Esophagus (tissue), 2 donors: ENCODE results near the gene TUBB2B. TPM values are rescaled to one million over a fixed set of nuclear protein-coding genes. Genes with fewer than 3 reads are reported as not detected.

ENCODE experiments used
- H3K27ac ChIP-seq, 2 donors: one replicate each; pipeline ENCODE4 v1.5.1; 2013; ENCODE audit warnings: low read depth in 2 of 2, mild to moderate bottlenecking in 2 of 2, inconsistent platforms in 1 of 2, low read length in 1 of 2, moderate library complexity in 1 of 2
- H3K27me3 ChIP-seq, 2 donors: one replicate each; pipeline ENCODE4 v1.6.1; 2013; ENCODE audit warnings: low read length in 2 of 2, control low read depth in 1 of 2, mild to moderate bottlenecking in 1 of 2; ENCODE audit not compliant: insufficient read depth in 2 of 2, control insufficient read depth in 1 of 2
- H3K36me3 ChIP-seq, 2 donors: one replicate each; pipeline ENCODE4 v1.6.1; 2013; ENCODE audit warnings: low read length in 1 of 2; ENCODE audit not compliant: control insufficient read depth in 2 of 2, insufficient read depth in 2 of 2
- H3K4me1 ChIP-seq, 2 donors: one replicate each; pipeline ENCODE4 v1.6.1; 2013; ENCODE audit warnings: low read length in 1 of 2; ENCODE audit not compliant: control insufficient read depth in 2 of 2, insufficient read depth in 2 of 2
- H3K4me3 ChIP-seq, 2 donors: one replicate each; pipeline ENCODE4 v1.5.1; 2013; ENCODE audit warnings: low read length in 2 of 2, mild to moderate bottlenecking in 2 of 2, low read depth in 1 of 2, moderate library complexity in 1 of 2
- H3K9me3 ChIP-seq, 2 donors: one replicate each; pipeline ENCODE4 v1.6.1; 2013; ENCODE audit warnings: mild to moderate bottlenecking in 2 of 2, low read depth in 1 of 2, low read length in 1 of 2, moderate library complexity in 1 of 2; ENCODE audit not compliant: control insufficient read depth in 2 of 2, insufficient read depth in 1 of 2
- WGBS, 2 donors: extraction: QIAGEN DNeasy Blood & Tissue Kit; methylation state at CpG; one replicate each; pipeline ENCODE4 v1.1.7; 2013; 5-methylcytosine and 5-hydroxymethylcytosine counted together
- polyA plus RNA-seq, 2 donors: library from polyadenylated mRNA; stranded (reverse); fragments of 200-250 nt; gene quantifications; one replicate each; pipeline ENCODE4 v1.2.3, GENCODE V29; 2013
- donor health status: healthy with polysubstance abuse.
- donor health status: Bipolar disorder and iron deficiency.

The TUBB2B gene
- polyA plus RNA-seq, 2 donors = 1.6 to 8.4 TPM

- 69 to 80% methylated on average over 3 of the region's 3 CpGs for WGBS, 2 donors
- Histone ChIP-seq H3K9me3 (no peaks in the 10 kb centered on the region), H3K27ac (no peak overlapping the region), H3K4me1 (peaks cover 2 to 9% of the 10 kb centered on the region in 2 donors), H3K27me3 (peaks cover 0 to 7% of the 10 kb centered on the region in 2 donors), H3K4me3 (no peak overlapping the region), H3K36me3 (no peaks in the 10 kb centered on the region)
Observed at GRCh38 chr6:3236005-3236404, 8.6 kb upstream of the TUBB2B start.

GRCh38 chr6:3235486-3235885 is 8.0 kb upstream of the TUBB2B start:
- H3K36me3 ChIP-seq = no peaks in the 10 kb centered on the region
- H3K4me3 ChIP-seq = no peak overlapping the region
- H3K9me3 ChIP-seq = no peaks in the 10 kb centered on the region
- H3K27ac ChIP-seq = no peak overlapping the region
- H3K4me1 ChIP-seq = peaks cover 2 to 10% of the 10 kb centered on the region in 2 donors
- H3K27me3 ChIP-seq = peaks cover 0 to 7% of the 10 kb centered on the region in 2 donors
- 88 to 94% methylated on average over 2 of the region's 2 CpGs for WGBS, 2 donors

- WGBS, 2 donors = 85 to 87% methylated on average over 3 of the region's 3 CpGs
- no peaks in the 10 kb centered on the region for H3K36me3 ChIP-seq
- H3K27me3 ChIP-seq = peaks cover 0 to 18% of the 10 kb centered on the region in 2 donors
Observed at GRCh38 chr6:3233904-3234303, 6.5 kb upstream of the TUBB2B start.

GRCh38 chr6:3233321-3233720 is 5.9 kb upstream of the TUBB2B start:
- WGBS, 2 donors = 81 to 85% methylated on average over 3 of the region's 3 CpGs
- H3K4me1 ChIP-seq = peaks cover 6 to 18% of the 10 kb centered on the region in 2 donors
- no peaks in the 10 kb centered on the region for H3K36me3 ChIP-seq
- H3K4me3 ChIP-seq = no peak overlapping the region
- H3K9me3 ChIP-seq = no peaks in the 10 kb centered on the region
- H3K27me3 ChIP-seq = peaks cover 0 to 19% of the 10 kb centered on the region in 2 donors
- no peak overlapping the region for H3K27ac ChIP-seq

More at GRCh38 chr6:3233904-3234303, 6.5 kb upstream of the TUBB2B start:
- Histone ChIP-seq H3K27ac (no peak overlapping the region), H3K9me3 (no peaks in the 10 kb centered on the region), H3K4me1 (peaks cover 2 to 15% of the 10 kb centered on the region in 2 donors), H3K4me3 (no peak overlapping the region)

GRCh38 chr6:3232017-3232945 is 4.8 kb upstream of the TUBB2B start:
- peak overlapping the region; percentile 39 to 54 for H3K4me3 ChIP-seq
- H3K36me3 ChIP-seq = no peaks in the 10 kb centered on the region
- H3K27ac ChIP-seq = peak overlapping the region in 1 of 2 donors; percentile 56
- H3K27me3 ChIP-seq = peaks cover 0 to 28% of the 10 kb centered on the region in 2 donors
- no peaks in the 10 kb centered on the region for H3K9me3 ChIP-seq
- 28 to 36% methylated on average over 23 of the region's 23 CpGs for WGBS, 2 donors
- peaks cover 6 to 27% of the 10 kb centered on the region in 2 donors for H3K4me1 ChIP-seq

- Histone ChIP-seq H3K4me1 (peaks cover 6 to 30% of the 10 kb centered on the region in 2 donors), H3K36me3 (no peaks in the 10 kb centered on the region), H3K9me3 (no peaks in the 10 kb centered on the region), H3K4me3 (peak overlapping the region; percentile 39 to 54), H3K27ac (peak overlapping the region; percentile 57 to 71), H3K27me3 (peaks cover 0 to 30% of the 10 kb centered on the region in 2 donors)
- 2% methylated on average over 47 of the region's 47 CpGs for WGBS, 2 donors
Observed at GRCh38 chr6:3231247-3232016, 4.0 kb upstream of the TUBB2B start.

GRCh38 chr6:3230900-3231246 is 3.4 kb upstream of the TUBB2B start:
- H3K9me3 ChIP-seq = no peaks in the 10 kb centered on the region
- H3K27me3 ChIP-seq = peaks cover 0 to 33% of the 10 kb centered on the region in 2 donors
- H3K27ac ChIP-seq = peak overlapping the region; percentile 57 to 71
- no peaks in the 10 kb centered on the region for H3K36me3 ChIP-seq
- WGBS, 2 donors = 3 to 5% methylated on average over 11 of the region's 11 CpGs
- H3K4me3 ChIP-seq = peak overlapping the region; percentile 39 to 54
- peaks cover 6 to 30% of the 10 kb centered on the region in 2 donors for H3K4me1 ChIP-seq

GRCh38 chr6:3230256-3230882 is 2.9 kb upstream of the TUBB2B start:
- WGBS, 2 donors = 26 to 33% methylated on average over 11 of the region's 11 CpGs
- peaks cover 0 to 31% of the 10 kb centered on the region in 2 donors for H3K27me3 ChIP-seq
- peaks cover 6 to 30% of the 10 kb centered on the region in 2 donors for H3K4me1 ChIP-seq
- no peaks in the 10 kb centered on the region for H3K36me3 ChIP-seq
- no peak overlapping the region for H3K4me3 ChIP-seq
- no peak overlapping the region for H3K27ac ChIP-seq
- H3K9me3 ChIP-seq = no peaks in the 10 kb centered on the region

- Histone ChIP-seq H3K4me3 (peak overlapping the region in 1 of 2 donors; percentile 16), H3K4me1 (peaks cover 6 to 30% of the 10 kb centered on the region in 2 donors), H3K27me3 (peaks cover 0 to 31% of the 10 kb centered on the region in 2 donors), H3K27ac (no peak overlapping the region), H3K9me3 (no peaks in the 10 kb centered on the region), H3K36me3 (no peaks in the 10 kb centered on the region)
- WGBS, 2 donors = 9 to 10% methylated on average over 28 of the region's 28 CpGs
Observed at GRCh38 chr6:3229566-3230178, 2.2 kb upstream of the TUBB2B start.
